ENCODE data around the gene BORA. TPM values are rescaled to one million over a fixed set of nuclear protein-coding genes. Genes with fewer than 3 reads are reported as not detected.
A peak's percentile ranks its signal among the peaks of the same experiment; 100 is the strongest.

The BORA gene
- 1 to 10 TPM; 1.1 to 6.0 (median 2.9) TPM for total RNA-seq

DNA sequence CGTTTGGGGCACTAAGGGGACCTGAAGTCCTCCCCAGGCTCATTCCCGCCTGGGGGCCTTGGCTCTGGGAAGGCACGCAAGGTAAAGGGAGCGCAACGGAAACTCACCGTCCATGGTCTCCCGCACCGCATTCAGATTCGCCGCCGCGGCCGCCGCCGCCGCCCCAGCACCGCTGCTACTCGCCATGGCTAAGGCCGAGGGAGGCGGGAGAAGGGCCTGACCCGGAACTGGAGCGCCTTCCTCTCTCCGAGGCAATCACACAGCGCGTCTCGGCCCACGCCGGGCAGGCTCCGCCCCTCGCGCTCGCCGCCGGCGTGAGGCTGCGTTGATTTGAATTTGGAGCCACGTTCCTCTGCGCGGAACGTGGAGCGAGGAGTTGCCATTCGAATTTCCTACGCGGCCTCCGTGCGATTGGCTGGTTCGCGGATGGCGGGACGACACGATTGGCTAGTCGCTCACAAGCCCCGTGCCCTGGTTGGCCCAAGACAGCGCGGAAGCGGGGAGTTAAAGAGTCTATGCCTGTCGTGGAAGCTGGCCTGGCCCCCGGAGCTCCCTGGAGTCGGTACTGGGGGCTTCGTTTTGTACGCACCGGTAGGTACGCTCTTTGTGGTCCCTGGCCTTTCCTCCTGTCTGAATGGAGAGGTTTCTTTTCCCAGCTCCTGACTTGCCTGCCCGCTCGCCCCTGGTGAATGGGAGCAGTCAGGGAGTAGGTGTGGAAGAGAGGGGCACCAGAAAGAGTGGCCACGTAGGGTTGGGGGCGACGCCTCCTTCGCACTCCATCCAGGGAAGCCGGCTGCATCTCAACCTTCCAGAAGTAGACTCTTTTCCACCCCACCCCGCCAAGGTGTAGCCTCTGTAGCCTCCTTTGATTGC is at the start of gene BORA, which contains the start of gene MZT1:
Gene BORA (plus strand): TSS at position 507 of the 873 bp plus-strand sequence. CDS start 1,018 bp downstream, outside the sequence.
Gene MZT1 (minus strand): TSS at position 213 of the 873 bp plus-strand sequence. CDS start 27 bp downstream, at position 186.
- intact Hi-C loops (cut with DNase I; ENCODE audit: low total_unique reads) = no loop called here
- DNase-seq (ENCODE audit: low spot score in 2 of 2) = peak; percentile 95 to 99
- peak within 1 kb of the TSS; percentile 98 for H3K4me3 ChIP-seq (ENCODE audit: low read depth, poor library complexity, severe bottlenecking)
- no peak for TF ChIP-seq POLR2A (IDR thresholded peaks at IDR 0.05)
- TF ChIP-seq, protein P1, sequence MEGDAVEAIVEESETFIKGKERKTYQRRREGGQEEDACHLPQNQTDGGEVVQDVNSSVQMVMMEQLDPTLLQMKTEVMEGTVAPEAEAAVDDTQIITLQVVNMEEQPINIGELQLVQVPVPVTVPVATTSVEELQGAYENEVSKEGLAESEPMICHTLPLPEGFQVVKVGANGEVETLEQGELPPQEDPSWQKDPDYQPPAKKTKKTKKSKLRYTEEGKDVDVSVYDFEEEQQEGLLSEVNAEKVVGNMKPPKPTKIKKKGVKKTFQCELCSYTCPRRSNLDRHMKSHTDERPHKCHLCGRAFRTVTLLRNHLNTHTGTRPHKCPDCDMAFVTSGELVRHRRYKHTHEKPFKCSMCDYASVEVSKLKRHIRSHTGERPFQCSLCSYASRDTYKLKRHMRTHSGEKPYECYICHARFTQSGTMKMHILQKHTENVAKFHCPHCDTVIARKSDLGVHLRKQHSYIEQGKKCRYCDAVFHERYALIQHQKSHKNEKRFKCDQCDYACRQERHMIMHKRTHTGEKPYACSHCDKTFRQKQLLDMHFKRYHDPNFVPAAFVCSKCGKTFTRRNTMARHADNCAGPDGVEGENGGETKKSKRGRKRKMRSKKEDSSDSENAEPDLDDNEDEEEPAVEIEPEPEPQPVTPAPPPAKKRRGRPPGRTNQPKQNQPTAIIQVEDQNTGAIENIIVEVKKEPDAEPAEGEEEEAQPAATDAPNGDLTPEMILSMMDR (IDR thresholded peaks at IDR 0.05) = no peak
- 0% methylated on average over 12 to 66 of the region's 71 CpGs for WGBS, 2 donors

DNA sequence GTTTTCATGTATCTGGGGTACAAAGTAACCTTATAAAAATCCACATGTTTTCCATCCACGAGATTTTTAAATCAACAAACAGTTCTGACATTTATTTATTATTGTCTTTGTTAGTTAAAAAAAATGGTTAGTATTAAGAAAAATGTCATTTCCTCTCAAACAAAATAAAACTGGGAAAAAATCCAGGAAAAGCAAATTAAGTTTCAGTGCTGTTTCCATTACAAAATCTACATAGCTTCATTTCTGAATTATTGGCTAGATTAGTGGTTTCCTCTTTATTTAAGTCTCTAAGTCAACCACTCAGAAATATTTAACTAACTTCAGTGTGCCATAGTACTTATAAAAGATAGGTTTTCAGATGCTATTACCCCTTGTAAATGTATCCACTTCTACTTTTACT is 49.4 kb upstream of the BORA start:
- no peak for DNase-seq (ENCODE audit: low spot score in 2 of 2)
- WGBS, 2 donors = 29 to 31% methylated on average over 1 of the region's 1 CpG
- TF ChIP-seq POLR2A (IDR thresholded peaks at IDR 0.05) = no peak
- TF ChIP-seq, protein P1 (IDR thresholded peaks at IDR 0.05) = no peak
- H3K4me3 ChIP-seq (ENCODE audit: low read depth, poor library complexity, severe bottlenecking) = no peak overlapping the region
- intact Hi-C loops (cut with DNase I; ENCODE audit: low total_unique reads) = no loop called here

DNA sequence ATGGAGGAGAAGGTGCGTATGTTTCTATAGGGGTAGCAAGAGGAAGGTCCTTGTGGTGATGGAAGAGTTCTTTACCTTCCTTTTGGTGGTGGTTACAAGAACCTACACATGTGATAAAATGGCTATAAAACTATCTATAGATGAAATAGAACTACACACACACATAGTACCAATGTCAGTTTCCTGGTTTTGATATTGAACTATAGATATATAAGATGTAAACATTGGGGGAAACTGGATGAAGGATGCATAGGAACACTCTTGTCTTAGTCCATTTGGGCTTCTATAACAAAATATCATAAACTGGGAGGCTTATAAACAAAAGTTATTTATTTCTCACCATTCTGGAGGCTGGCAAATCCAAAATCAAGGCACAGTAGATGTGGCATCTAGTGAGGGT is 47.4 kb upstream of the BORA start:
- DNase-seq (ENCODE audit: low spot score in 2 of 2) = no peak
- no peak for TF ChIP-seq POLR2A (IDR thresholded peaks at IDR 0.05)
- TF ChIP-seq, protein P1 (IDR thresholded peaks at IDR 0.05) = no peak
- WGBS, 2 donors = 85 to 93% methylated on average over 1 of the region's 1 CpG

DNA sequence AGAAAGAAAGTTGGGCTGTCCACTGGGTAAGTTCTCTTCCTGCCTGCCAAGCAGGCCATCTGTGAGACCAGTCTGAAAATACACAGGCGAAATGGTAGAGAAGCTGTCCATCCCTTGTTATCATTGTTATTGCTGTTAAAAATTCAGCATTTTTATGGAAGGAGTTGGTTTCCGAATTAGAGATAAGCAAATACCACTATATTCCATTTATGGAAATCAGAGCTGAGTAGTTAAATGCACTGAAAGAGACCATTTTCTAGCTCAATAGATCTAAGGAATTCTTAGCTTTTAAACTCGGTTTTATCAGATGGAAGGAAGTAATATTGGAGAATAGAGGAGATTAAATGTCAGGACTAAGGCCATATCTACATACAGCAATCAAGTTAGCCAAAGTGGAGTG is 41.0 kb upstream of the BORA start:
- no peak overlapping the region for H3K4me3 ChIP-seq (ENCODE audit: low read depth, poor library complexity, severe bottlenecking)
- 82% methylated on average over 3 of the region's 3 CpGs for WGBS, 2 donors
- TF ChIP-seq, protein P1 (IDR thresholded peaks at IDR 0.05) = no peak
- no peak for TF ChIP-seq POLR2A (IDR thresholded peaks at IDR 0.05)
- DNase-seq (ENCODE audit: low spot score in 2 of 2) = no peak
- intact Hi-C loops (cut with DNase I; ENCODE audit: low total_unique reads) = no loop called here

More for the DNA sequence above, 47.4 kb upstream of the BORA start:
- intact Hi-C loops (cut with DNase I; ENCODE audit: low total_unique reads) = no loop called here
- no peak overlapping the region for H3K4me3 ChIP-seq (ENCODE audit: low read depth, poor library complexity, severe bottlenecking)

DNA sequence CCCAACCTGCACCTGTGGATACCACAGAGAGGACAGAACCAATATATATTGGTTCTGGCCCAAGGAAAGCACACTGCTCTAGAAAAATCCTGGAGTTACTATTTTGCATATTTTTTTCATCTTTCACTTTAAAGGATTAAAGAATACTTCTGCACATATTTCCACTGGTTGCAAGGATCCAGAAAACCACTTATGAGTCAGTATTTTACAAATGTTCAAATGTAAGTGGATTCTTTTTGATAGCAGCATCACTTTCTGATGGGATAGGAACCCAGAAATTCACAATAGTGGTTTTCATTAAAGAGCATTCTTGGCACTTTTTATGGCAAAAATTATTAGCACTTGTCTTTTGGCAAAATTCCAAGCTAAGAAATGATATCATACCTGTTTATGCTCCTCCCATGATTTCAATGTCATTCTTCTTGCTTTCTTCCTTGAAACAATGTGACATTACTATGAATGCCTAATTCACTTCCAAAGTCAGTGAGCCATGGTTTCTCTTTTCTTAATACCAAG is 38.5 kb upstream of the BORA start:
- TF ChIP-seq, protein P1 (IDR thresholded peaks at IDR 0.05) = no peak
- no peak for TF ChIP-seq POLR2A (IDR thresholded peaks at IDR 0.05)
- H3K4me3 ChIP-seq (ENCODE audit: low read depth, poor library complexity, severe bottlenecking) = no peak overlapping the region
- DNase-seq (ENCODE audit: low spot score in 2 of 2) = no peak
- intact Hi-C loops (cut with DNase I; ENCODE audit: low total_unique reads) = no loop called here

All from lower leg skin (tissue), 4 donors.